ENCODE results near the gene DAD1.

The DAD1 gene

DNA sequence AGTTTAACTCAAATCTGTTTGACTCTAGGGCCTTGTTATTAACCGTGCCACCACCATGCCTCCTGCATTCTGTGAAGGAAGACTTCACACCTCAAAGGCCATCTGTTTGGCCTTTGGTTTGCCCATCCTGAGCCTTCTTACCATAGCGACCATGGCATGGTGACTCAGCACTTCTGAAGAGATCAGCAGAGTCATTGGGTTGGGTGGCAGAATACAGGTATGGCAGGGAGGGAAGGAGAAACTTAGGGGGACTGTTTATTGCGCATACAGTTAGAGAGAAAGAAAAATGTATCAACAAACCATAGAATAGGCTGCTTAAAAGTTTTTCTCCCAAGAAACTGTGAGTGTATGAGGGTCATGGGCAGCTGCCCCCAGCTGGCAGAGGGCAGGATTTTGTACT, 49.2 kb downstream of the DAD1 start:
- DNase-seq (ENCODE audit: extremely low read depth, low read depth), result no peak
- TF ChIP-seq, protein P1, sequence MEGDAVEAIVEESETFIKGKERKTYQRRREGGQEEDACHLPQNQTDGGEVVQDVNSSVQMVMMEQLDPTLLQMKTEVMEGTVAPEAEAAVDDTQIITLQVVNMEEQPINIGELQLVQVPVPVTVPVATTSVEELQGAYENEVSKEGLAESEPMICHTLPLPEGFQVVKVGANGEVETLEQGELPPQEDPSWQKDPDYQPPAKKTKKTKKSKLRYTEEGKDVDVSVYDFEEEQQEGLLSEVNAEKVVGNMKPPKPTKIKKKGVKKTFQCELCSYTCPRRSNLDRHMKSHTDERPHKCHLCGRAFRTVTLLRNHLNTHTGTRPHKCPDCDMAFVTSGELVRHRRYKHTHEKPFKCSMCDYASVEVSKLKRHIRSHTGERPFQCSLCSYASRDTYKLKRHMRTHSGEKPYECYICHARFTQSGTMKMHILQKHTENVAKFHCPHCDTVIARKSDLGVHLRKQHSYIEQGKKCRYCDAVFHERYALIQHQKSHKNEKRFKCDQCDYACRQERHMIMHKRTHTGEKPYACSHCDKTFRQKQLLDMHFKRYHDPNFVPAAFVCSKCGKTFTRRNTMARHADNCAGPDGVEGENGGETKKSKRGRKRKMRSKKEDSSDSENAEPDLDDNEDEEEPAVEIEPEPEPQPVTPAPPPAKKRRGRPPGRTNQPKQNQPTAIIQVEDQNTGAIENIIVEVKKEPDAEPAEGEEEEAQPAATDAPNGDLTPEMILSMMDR (IDR thresholded peaks at IDR 0.05; ENCODE audit: low read depth, low read length), result no peak

DNA sequence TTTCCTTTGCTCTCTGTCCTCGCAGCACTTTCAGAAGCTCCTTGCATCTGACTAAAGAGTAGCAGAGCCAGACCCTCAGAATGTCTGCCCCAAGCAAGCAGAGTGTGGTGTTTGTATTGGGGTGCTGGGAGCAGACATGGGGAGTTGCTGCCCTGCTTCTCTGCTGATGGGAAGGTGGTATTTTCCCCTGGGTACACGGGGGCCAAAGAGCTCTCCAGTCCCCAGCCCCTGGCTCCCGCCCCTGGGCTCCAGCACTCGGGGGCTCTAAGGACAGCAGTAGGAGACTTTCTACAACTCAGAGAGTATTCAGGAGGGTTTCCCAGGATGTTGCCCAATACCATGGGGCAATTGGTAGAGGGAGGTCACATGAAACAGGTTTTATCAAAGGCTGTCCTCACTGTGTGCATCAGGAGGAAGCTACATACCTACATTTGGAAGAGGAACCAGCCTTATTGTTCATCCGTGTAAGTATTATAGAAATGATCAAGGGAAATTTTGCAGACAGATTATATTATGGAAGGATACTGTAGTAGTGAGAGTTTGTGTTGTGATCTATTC, 50.3 kb downstream of the DAD1 start:
- TF ChIP-seq, protein P1 (IDR thresholded peaks at IDR 0.05; ENCODE audit: low read depth, low read length), result no peak
- DNase-seq (ENCODE audit: extremely low read depth, low read depth), result no peak

DNA sequence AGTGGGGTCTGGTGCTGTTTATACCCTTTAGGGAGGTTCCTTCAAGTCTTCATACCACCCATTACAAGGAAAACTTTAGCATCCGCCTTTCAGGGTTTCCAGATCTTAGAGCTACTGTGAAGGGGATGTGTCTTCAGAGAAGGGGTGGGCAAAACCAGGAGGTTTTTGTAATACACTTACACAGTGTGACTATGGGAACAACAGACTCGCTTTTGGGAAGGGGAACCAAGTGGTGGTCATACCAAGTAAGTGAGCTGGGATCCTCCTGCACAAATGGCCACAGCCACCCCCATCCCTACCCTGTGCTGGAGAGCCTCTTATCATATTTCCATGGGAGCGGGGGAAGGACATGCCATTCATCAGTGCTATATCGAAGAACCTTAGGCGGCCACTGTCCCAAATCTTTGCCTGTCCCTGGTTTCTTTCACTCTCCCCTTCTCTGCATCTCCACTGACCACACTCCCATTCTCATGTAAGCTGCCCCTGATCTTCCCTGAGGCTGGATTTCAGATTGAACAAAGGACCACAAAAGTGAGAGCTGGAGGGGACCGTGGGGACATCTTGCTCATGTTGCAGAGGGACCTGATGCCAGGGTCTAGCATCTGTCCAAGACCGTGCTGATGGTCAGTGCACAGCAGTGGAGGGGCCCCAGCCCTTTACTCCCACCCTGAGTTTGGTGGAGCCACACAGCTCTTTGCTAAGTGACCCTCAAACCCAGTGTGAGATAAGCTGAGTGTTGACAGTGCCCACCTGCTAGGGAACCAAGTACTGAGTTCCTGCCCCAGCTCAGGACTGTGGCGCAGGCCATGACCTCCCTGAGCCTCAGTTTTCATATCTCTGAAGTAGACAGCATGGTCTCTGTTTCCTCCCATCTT, 51.4 kb downstream of the DAD1 start:
- TF ChIP-seq, protein P1 (IDR thresholded peaks at IDR 0.05; ENCODE audit: low read depth, low read length), result no peak
- no peak for DNase-seq (ENCODE audit: extremely low read depth, low read depth)

DNA sequence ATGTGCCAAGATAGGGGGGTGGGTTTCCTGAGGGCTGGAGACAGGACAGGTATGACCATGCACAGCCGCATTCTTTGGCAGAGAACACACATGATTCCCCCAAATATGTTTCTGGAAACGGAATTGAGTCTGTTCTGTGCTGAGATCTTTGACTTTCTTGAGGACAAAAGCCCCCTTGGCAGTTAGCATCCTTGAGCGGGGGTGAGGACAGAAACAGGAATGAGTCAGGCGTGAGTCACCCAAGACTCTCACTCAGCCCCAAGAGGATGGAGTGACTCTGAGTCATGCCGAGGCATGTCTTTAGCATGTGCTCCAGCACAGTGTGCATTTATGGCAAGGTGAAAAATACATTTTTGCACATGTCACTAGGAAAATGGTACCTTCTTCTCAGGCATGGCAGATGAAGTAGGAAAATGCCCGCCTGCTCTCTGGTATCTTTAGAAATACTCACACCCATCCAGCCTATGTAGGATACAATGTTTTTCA, 52.1 kb downstream of the DAD1 start:
- TF ChIP-seq, protein P1 (IDR thresholded peaks at IDR 0.05; ENCODE audit: low read depth, low read length), result no peak
- DNase-seq (ENCODE audit: extremely low read depth, low read depth), result peak; percentile 46

DNA sequence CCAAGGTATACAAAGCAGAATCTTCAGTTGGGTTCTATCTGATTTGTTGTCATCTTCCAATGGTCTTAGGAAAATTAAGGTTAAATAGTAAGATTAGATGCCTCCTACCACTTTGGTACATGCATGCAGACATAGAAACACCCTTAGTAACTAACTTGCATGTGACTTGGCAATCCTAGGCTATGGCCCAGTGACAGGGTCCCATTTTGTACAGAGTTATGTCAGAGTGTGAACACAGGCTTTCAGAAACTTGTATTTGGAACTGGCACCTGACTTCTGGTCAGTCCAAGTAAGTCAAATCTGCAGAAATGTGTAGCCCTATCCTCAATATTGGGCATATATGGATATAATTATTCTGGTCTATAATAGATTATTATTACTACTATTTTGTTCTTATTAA, 53.1 kb downstream of the DAD1 start:
- no peak for DNase-seq (ENCODE audit: extremely low read depth, low read depth)
- TF ChIP-seq, protein P1 (IDR thresholded peaks at IDR 0.05; ENCODE audit: low read depth, low read length), result no peak

DNA sequence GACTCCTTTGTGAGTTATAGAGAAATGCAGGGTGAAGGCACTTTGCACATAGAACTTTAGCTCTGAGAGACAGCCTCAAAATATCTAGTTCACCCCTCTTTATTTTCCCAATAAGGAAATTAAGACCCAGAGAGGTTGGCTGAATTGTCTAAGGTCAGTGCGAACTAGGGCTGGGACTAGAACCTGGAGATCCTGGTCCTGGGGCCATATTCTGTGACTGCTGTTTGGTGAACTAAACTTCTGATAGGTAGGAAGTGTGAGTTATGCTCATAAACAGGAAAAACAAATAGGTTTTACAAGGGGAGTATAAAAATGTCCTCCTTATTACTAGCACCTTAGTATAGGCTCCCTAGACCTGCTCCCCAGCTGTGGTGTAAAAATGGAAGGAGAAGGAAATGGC, 53.9 kb downstream of the DAD1 start:
- no peak for DNase-seq (ENCODE audit: extremely low read depth, low read depth)
- TF ChIP-seq, protein P1 (IDR thresholded peaks at IDR 0.05; ENCODE audit: low read depth, low read length), result no peak

DNA sequence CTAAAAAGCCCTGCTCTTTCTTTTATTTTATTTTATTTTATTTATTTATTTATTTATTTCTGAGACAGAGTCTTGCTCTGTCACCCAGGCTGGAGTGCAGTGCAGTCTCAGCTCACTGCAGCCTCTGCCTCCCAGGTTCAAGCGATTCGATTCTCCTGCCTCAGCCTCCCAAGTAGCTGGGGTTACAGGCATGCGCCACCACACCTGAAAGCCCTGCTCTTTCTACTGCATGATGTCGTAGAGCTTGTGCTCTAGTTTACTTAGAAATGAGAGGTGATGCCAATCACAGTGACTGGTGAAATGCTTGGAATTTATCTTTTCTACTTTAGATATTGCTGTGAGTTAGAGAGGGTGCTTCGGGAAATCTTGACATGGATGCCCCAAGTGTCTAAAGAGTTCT, 54.5 kb downstream of the DAD1 start:
- TF ChIP-seq, protein P1 (IDR thresholded peaks at IDR 0.05; ENCODE audit: low read depth, low read length), result no peak
- DNase-seq (ENCODE audit: extremely low read depth, low read depth), result no peak
